Measurements from ENCODE around the gene ZBTB34. TPM values are rescaled to one million over a fixed set of nuclear protein-coding genes. Genes with fewer than 3 reads are reported as not detected.

Gene ZBTB34
- total and polyA plus RNA-seq, 9 of the 15 experiments (the other 6 are each of a cell fraction or from before 2014, with no cell fraction given) = 2.7 to 15.6 (median 9.8) TPM

DNA sequence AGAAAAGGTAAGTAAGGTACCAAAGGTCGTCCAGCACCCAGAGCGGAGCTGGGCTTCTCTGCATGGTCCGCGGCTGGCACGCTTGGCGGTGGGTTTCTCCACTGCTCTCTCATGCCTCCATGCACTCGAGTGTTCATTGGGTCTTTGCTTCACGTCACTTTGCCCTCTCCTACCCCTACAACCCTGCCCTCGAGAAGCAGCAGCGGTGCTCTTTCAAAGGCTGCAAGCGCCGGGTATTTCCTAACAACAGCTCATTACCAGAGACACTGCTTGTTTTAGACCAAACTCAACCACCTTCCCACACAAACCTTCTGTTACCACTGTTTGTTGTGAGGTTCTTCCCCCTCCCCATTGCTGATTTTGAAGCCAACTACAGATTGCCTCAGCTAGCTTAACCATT lies 21.5 kb upstream of the ZBTB34 start:
- no peak for FAIRE-seq
- BruUV-seq (replicated peaks) = no TSS peak
- no peaks in the 10 kb centered on the region for H3K9me3 ChIP-seq (replicated peaks; ENCODE audit: control insufficient read depth, insufficient read depth, low read depth, low read length)
- H3K4me1 ChIP-seq (replicated peaks in 1 of 2; ENCODE audit: control insufficient read depth in 2 of 2, insufficient read depth in 2 of 2, low read length in 2 of 2) = peaks cover 8 to 17% of the 10 kb centered on the region in 2 experiments
- intact Hi-C loops (cut with micrococcal nuclease) (no loop called here), in situ Hi-C loops (cut with MboI) (no loop called here)
- no peak for DNase-seq (ENCODE audit: extremely low read depth in 1 of 4, low spot score in 3 of 4)
- peaks cover 8% of the 10 kb centered on the region for H3K9me1 ChIP-seq (ENCODE audit: control insufficient read depth, insufficient read depth, low read length)
- H4K20me1 ChIP-seq (replicated peaks; ENCODE audit: control insufficient read depth, insufficient read depth, low read length) = no peaks in the 10 kb centered on the region
- peaks cover 12% of the 10 kb centered on the region; the same call in 2 of the 3 replicates for H3K79me2 ChIP-seq (ENCODE audit: control insufficient read depth, insufficient read depth, low read length)
- H3K9ac ChIP-seq (ENCODE audit: insufficient read depth in 1 of 2, low read depth in 2 of 2, low read length in 2 of 2) = no peak overlapping the region
- H3K27ac ChIP-seq (ENCODE audit: extremely low read depth, low read depth, low read length) = no peak overlapping the region
- H3K27me3 ChIP-seq (ENCODE audit: control insufficient read depth in 2 of 2, insufficient read depth in 2 of 2, low read length in 2 of 2) = no peaks in the 10 kb centered on the region
- H2AFZ ChIP-seq (ENCODE audit: low read depth, low read length) = no peak overlapping the region
- ATAC-seq = no peak
- H3K4me3 ChIP-seq = no peak overlapping the region
- no peak overlapping the region; the same call in 1 of the 2 replicates for H3K4me2 ChIP-seq (ENCODE audit: insufficient read depth, low read length)
- WGBS (ENCODE audit: insufficient coverage, low coverage, missing lambda C conversion rate) = 89% methylated on average over 10 of the region's 12 CpGs
- ChIA-PET POLR2A (interaction anchor here (0.7 to 1.2 kb wide), 3 partner anchors 10 to 24 kb away, joined by 3 read pairs; no protein-coding TSS in a partner anchor), CTCF (ENCODE audit: low intra/inter-chr PET ratio) (no interaction called here)
- TF ChIP-seq ETV1 (tag; conservative IDR thresholded peaks at IDR 0.05; ENCODE audit: low read depth) (no peak), ZNF3 (CRISPR knock-in tag; IDR thresholded peaks at IDR 0.05) (no peak), GATAD2A (IDR thresholded peaks at IDR 0.05) (no peak), NR2C2 (CRISPR knock-in tag; IDR thresholded peaks at IDR 0.05) (no peak), NR2C2 (tag; IDR thresholded peaks at IDR 0.05) (no peak), ZNF384 (IDR thresholded peaks at IDR 0.05; ENCODE audit: low read depth, low read length) (no peak), ZC3H11A (IDR thresholded peaks at IDR 0.05; ENCODE audit: low read depth, low read length) (no peak), PHTF2 (CRISPR knock-in tag; IDR thresholded peaks at IDR 0.05) (no peak), RFX5 (IDR thresholded peaks at IDR 0.05; ENCODE audit: low read depth, low read length) (no peak), BRD4 (IDR thresholded peaks at IDR 0.05) (no peak), CBFA2T2 (conservative IDR thresholded peaks at IDR 0.05) (no peak), ZNF143 (CRISPR knock-in tag; IDR thresholded peaks at IDR 0.05) (no peak), ZNF217 (CRISPR knock-in tag; IDR thresholded peaks at IDR 0.05) (no peak)
- TF ChIP-seq, protein P1, sequence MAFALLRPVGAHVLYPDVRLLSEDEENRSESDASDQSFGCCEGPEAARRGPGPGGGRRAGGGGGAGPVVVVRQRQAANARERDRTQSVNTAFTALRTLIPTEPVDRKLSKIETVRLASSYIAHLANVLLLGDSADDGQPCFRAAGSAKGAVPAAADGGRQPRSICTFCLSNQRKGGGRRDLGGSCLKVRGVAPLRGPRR (CRISPR knock-in tag; IDR thresholded peaks at IDR 0.05) = no peak
- TF ChIP-seq, protein P2, sequence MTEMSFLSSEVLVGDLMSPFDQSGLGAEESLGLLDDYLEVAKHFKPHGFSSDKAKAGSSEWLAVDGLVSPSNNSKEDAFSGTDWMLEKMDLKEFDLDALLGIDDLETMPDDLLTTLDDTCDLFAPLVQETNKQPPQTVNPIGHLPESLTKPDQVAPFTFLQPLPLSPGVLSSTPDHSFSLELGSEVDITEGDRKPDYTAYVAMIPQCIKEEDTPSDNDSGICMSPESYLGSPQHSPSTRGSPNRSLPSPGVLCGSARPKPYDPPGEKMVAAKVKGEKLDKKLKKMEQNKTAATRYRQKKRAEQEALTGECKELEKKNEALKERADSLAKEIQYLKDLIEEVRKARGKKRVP (CRISPR knock-in tag; IDR thresholded peaks at IDR 0.05) = no peak
- TF ChIP-seq, protein P3, sequence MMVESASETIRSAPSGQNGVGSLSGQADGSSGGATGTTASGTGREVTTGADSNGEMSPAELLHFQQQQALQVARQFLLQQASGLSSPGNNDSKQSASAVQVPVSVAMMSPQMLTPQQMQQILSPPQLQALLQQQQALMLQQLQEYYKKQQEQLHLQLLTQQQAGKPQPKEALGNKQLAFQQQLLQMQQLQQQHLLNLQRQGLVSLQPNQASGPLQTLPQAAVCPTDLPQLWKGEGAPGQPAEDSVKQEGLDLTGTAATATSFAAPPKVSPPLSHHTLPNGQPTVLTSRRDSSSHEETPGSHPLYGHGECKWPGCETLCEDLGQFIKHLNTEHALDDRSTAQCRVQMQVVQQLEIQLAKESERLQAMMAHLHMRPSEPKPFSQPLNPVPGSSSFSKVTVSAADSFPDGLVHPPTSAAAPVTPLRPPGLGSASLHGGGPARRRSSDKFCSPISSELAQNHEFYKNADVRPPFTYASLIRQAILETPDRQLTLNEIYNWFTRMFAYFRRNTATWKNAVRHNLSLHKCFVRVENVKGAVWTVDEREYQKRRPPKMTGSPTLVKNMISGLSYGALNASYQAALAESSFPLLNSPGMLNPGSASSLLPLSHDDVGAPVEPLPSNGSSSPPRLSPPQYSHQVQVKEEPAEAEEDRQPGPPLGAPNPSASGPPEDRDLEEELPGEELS (CRISPR knock-in tag; IDR thresholded peaks at IDR 0.05; ENCODE audit: borderline replicate concordance) = no peak
- peaks cover 31% of the 10 kb centered on the region for H3K36me3 ChIP-seq (ENCODE audit: control insufficient read depth, insufficient read depth, low read length)

Data from K562 (cell line).